ENCODE data around the gene NEK11. TPM values are rescaled to one million over a fixed set of nuclear protein-coding genes. Genes with fewer than 3 reads are reported as not detected.

Gene NEK11
- total and polyA plus RNA-seq, 10 donors: 0.77 to 5.9 (median 3.4) TPM

- Histone ChIP-seq H3K27ac (no peak overlapping the region), H3K4me3 (no peak overlapping the region), H3K4me1 (no peaks in the 10 kb centered on the region), H3K36me3 (no peaks in the 10 kb centered on the region), H3K27me3 (replicated peaks in 1 of 7) (peaks cover 0 to 2% (median 0%) of the 10 kb centered on the region in 7 donors), H3K9me3 (peaks cover 0 to 10% (median 3%) of the 10 kb centered on the region in 8 donors)
- 87 to 100% (median 98%) methylated on average over 1 of the region's 1 CpG for WGBS, 5 donors
- intact Hi-C loops (cut with DNase I; ENCODE audit: low total_unique reads): no loop called here
- DNase-seq: no peak
- no peak for TF ChIP-seq POLR2AphosphoS5 (IDR thresholded peaks at IDR 0.05)
- TF ChIP-seq CTCF (IDR thresholded peaks at IDR 0.05 in 8 of 11, conservative IDR thresholded peaks at IDR 0.05 in 3 of 11): no peak
- TF ChIP-seq POLR2A (IDR thresholded peaks at IDR 0.05): no peak
These were observed 273.2 kb downstream of the NEK11 start for GRCh38 chr3:131299836-131300235.

- no peak for TF ChIP-seq POLR2AphosphoS5 (IDR thresholded peaks at IDR 0.05)
- no peak for TF ChIP-seq POLR2A (IDR thresholded peaks at IDR 0.05)
- no peak for TF ChIP-seq CTCF (IDR thresholded peaks at IDR 0.05 in 8 of 11, conservative IDR thresholded peaks at IDR 0.05 in 3 of 11)
- DNase-seq: no peak
- Histone ChIP-seq H3K4me3 (no peak overlapping the region), H3K4me1 (no peaks in the 10 kb centered on the region), H3K27ac (no peak overlapping the region), H3K36me3 (no peaks in the 10 kb centered on the region), H3K9me3 (peaks cover 0 to 10% (median 3%) of the 10 kb centered on the region in 8 donors), H3K27me3 (replicated peaks in 1 of 7) (peaks cover 0 to 6% (median 0%) of the 10 kb centered on the region in 7 donors)
- intact Hi-C loops (cut with DNase I; ENCODE audit: low total_unique reads): no loop called here
These were observed 277.2 kb downstream of the NEK11 start for GRCh38 chr3:131303848-131304247.

- TF ChIP-seq CTCF (IDR thresholded peaks at IDR 0.05 in 8 of 11, conservative IDR thresholded peaks at IDR 0.05 in 3 of 11): no peak
- no peak for DNase-seq
- no peaks in the 10 kb centered on the region for H3K36me3 ChIP-seq
- no peak overlapping the region for H3K27ac ChIP-seq
- peaks cover 0 to 7% (median 0%) of the 10 kb centered on the region in 8 donors for H3K9me3 ChIP-seq
- no peak overlapping the region for H3K4me3 ChIP-seq
- peaks cover 0 to 6% (median 0%) of the 10 kb centered on the region in 7 donors for H3K27me3 ChIP-seq (replicated peaks in 1 of 7)
- intact Hi-C loops (cut with DNase I; ENCODE audit: low total_unique reads): no loop called here
- WGBS, 5 donors: 82 to 92% (median 84%) methylated on average over 5 of the region's 5 CpGs
- H3K4me1 ChIP-seq: no peaks in the 10 kb centered on the region
These were observed 278.2 kb downstream of the NEK11 start for GRCh38 chr3:131304890-131305289.

- no peaks in the 10 kb centered on the region for H3K4me1 ChIP-seq
- DNase-seq: no peak
These were observed 279.6 kb downstream of the NEK11 start for GRCh38 chr3:131306242-131306641.

More at GRCh38 chr3:131306242-131306641, 279.6 kb downstream of the NEK11 start:
- Histone ChIP-seq H3K4me3 (no peak overlapping the region), H3K36me3 (no peaks in the 10 kb centered on the region), H3K27ac (no peak overlapping the region), H3K27me3 (replicated peaks in 1 of 7) (peaks cover 0 to 6% (median 0%) of the 10 kb centered on the region in 7 donors), H3K9me3 (no peaks in the 10 kb centered on the region)
- TF ChIP-seq CTCF (IDR thresholded peaks at IDR 0.05 in 8 of 11, conservative IDR thresholded peaks at IDR 0.05 in 3 of 11) (no peak), POLR2A (IDR thresholded peaks at IDR 0.05) (no peak), POLR2AphosphoS5 (IDR thresholded peaks at IDR 0.05) (no peak)
- intact Hi-C loops (cut with DNase I; ENCODE audit: low total_unique reads): no loop called here
